ENCODE data around the gene CCDC15.

CCDC15 gene

DNA sequence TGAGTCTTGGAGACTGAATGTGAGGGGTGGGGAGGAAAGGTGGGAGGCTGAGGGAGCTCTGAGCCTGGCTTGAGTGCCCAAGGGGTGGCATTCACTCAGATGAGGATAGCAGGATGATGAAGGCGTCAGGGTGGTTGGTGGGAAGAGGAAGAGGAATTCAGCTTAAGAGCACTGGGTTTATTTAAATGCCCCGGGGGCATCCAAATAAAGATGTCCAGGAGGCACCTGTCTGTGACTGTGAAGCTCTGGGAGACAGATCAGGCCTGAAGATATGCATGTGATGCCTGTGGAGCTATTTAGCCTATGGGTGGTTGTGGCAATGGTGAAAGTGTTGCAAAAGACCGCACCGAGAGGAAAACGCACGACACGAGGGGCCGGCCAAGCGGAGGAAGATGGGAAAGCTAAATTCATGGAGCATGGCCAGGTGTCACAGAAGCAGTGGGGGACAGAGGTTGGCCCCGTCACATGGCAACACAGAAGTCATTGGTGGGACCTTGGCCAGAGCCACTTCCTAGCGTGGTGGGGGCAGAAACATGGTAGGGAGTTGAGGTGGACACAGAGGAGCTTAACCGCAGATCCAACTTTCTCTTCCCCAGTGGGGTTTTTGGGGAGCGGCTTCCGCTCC, 124.6 kb downstream of the CCDC15 start:
- TF ChIP-seq GLIS3 (CRISPR knock-in tag; IDR thresholded peaks at IDR 0.05) (no peak), ZFP30 (CRISPR knock-in tag; IDR thresholded peaks at IDR 0.05) (no peak), ZC3H10 (CRISPR knock-in tag; IDR thresholded peaks at IDR 0.05) (no peak), ZFP3 (CRISPR knock-in tag; IDR thresholded peaks at IDR 0.05) (no peak), POU6F1 (CRISPR knock-in tag; IDR thresholded peaks at IDR 0.05; ENCODE audit: borderline replicate concordance, low read depth) (no peak), RARB (CRISPR knock-in tag; IDR thresholded peaks at IDR 0.05) (no peak), ZNF565 (CRISPR knock-in tag; conservative IDR thresholded peaks at IDR 0.05; ENCODE audit: low read depth) (no peak), ZNF70 (CRISPR knock-in tag; IDR thresholded peaks at IDR 0.05) (no peak), ARNTL (CRISPR knock-in tag; IDR thresholded peaks at IDR 0.05; ENCODE audit: borderline replicate concordance, low read depth) (no peak)
- TF ChIP-seq, protein P1, sequence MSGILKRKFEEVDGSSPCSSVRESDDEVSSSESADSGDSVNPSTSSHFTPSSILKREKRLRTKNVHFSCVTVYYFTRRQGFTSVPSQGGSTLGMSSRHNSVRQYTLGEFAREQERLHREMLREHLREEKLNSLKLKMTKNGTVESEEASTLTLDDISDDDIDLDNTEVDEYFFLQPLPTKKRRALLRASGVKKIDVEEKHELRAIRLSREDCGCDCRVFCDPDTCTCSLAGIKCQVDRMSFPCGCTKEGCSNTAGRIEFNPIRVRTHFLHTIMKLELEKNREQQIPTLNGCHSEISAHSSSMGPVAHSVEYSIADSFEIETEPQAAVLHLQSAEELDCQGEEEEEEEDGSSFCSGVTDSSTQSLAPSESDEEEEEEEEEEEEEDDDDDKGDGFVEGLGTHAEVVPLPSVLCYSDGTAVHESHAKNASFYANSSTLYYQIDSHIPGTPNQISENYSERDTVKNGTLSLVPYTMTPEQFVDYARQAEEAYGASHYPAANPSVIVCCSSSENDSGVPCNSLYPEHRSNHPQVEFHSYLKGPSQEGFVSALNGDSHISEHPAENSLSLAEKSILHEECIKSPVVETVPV (CRISPR knock-in tag; IDR thresholded peaks at IDR 0.05): no peak

DNA sequence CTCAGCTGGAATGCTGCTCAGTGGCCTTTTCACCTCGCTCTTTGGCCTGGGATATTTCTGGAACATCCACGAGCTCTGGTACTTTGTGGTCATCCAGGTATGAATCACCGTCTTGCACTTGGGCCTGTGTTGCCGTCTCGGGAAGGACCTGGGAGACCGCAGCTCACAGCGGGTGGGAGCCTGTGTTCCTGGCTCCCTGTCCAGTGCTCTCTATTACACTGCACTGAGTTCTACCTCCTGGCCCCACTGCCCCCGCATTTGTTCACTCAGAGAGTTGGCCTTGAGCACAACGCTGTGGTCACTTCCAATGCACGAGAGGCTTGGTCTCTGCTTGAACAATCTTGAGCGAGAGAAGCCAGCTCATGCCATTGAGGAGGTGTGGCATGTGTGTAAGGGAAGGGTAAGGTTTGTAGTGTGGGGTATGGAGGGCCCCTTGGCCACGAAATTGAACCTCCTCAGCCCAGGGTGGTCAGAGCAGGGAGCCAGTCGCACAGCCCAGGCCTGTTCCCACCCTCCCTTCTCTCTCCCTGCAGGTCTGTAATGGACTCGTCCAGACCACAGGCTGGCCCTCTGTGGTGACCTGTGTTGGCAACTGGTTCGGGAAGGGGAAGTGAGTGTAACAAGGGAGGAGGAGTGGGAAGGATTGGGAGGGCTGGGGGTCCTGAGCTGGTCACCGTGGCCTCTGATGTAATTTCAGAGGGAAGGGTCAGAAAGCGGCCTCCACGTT, 125.3 kb downstream of the CCDC15 start:
- no peak for ATAC-seq

More for the DNA sequence above, 124.6 kb downstream of the CCDC15 start:
- ATAC-seq: no peak

DNA sequence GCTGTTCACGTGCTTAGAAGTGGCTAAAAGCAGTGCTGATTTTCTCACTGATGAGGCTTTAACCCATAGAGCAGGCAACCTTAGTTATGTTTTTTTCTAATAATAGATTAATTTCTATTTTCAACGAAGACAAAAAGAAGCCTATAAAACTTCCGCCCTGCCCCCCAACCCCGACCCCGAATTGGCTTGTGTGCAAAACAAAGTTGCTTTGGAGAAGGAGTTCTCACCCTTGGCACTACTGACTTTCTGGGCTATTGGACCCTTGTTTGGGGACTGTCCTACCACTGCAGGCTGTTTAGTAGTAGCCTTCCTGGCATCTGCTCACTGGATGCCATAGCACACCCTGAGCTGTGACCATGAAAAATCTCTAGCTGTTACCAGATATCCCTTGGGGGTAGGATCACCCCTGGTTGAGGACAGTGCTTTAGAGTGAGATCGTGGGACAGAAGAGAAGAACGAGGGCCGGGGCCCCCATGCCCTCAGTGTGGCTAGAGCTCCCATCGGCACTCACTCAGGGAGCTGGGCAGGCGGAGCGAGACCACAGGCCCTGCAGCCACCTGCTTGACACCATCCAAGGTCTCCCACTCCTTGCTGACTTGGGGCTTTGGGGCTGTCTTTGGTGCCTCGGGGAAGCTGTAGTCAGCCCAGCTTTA, 126.0 kb downstream of the CCDC15 start:
- ATAC-seq: no peak
- TF ChIP-seq ISL1 (CRISPR knock-in tag; IDR thresholded peaks at IDR 0.05) (no peak), ZNF70 (CRISPR knock-in tag; IDR thresholded peaks at IDR 0.05) (no peak), PPARA (CRISPR knock-in tag; IDR thresholded peaks at IDR 0.05; ENCODE audit: borderline replicate concordance) (no peak), SNAI2 (CRISPR knock-in tag; IDR thresholded peaks at IDR 0.05) (no peak), RARB (CRISPR knock-in tag; IDR thresholded peaks at IDR 0.05) (no peak), POU6F1 (CRISPR knock-in tag; IDR thresholded peaks at IDR 0.05; ENCODE audit: borderline replicate concordance, low read depth) (no peak), ESRRG (CRISPR knock-in tag; IDR thresholded peaks at IDR 0.05) (no peak), ZNF8 (CRISPR knock-in tag; IDR thresholded peaks at IDR 0.05) (no peak), GLIS3 (CRISPR knock-in tag; IDR thresholded peaks at IDR 0.05) (no peak), OSR1 (CRISPR knock-in tag; IDR thresholded peaks at IDR 0.05) (no peak), ZNF565 (CRISPR knock-in tag; conservative IDR thresholded peaks at IDR 0.05; ENCODE audit: low read depth) (no peak)
- TF ChIP-seq, protein P2, sequence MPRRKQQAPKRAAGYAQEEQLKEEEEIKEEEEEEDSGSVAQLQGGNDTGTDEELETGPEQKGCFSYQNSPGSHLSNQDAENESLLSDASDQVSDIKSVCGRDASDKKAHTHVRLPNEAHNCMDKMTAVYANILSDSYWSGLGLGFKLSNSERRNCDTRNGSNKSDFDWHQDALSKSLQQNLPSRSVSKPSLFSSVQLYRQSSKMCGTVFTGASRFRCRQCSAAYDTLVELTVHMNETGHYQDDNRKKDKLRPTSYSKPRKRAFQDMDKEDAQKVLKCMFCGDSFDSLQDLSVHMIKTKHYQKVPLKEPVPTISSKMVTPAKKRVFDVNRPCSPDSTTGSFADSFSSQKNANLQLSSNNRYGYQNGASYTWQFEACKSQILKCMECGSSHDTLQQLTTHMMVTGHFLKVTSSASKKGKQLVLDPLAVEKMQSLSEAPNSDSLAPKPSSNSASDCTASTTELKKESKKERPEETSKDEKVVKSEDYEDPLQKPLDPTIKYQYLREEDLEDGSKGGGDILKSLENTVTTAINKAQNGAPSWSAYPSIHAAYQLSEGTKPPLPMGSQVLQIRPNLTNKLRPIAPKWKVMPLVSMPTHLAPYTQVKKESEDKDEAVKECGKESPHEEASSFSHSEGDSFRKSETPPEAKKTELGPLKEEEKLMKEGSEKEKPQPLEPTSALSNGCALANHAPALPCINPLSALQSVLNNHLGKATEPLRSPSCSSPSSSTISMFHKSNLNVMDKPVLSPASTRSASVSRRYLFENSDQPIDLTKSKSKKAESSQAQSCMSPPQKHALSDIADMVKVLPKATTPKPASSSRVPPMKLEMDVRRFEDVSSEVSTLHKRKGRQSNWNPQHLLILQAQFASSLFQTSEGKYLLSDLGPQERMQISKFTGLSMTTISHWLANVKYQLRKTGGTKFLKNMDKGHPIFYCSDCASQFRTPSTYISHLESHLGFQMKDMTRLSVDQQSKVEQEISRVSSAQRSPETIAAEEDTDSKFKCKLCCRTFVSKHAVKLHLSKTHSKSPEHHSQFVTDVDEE (CRISPR knock-in tag; IDR thresholded peaks at IDR 0.05): no peak
- TF ChIP-seq, protein P3, sequence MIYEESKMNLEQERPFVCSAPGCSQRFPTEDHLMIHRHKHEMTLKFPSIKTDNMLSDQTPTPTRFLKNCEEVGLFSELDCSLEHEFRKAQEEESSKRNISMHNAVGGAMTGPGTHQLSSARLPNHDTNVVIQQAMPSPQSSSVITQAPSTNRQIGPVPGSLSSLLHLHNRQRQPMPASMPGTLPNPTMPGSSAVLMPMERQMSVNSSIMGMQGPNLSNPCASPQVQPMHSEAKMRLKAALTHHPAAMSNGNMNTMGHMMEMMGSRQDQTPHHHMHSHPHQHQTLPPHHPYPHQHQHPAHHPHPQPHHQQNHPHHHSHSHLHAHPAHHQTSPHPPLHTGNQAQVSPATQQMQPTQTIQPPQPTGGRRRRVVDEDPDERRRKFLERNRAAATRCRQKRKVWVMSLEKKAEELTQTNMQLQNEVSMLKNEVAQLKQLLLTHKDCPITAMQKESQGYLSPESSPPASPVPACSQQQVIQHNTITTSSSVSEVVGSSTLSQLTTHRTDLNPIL (CRISPR knock-in tag; IDR thresholded peaks at IDR 0.05; ENCODE audit: low read depth): no peak
- TF ChIP-seq, protein P1 (CRISPR knock-in tag; IDR thresholded peaks at IDR 0.05): no peak

More for the DNA sequence above, 125.3 kb downstream of the CCDC15 start:
- TF ChIP-seq PPARA (CRISPR knock-in tag; IDR thresholded peaks at IDR 0.05; ENCODE audit: borderline replicate concordance) (no peak), ZFP3 (CRISPR knock-in tag; IDR thresholded peaks at IDR 0.05) (no peak), SNAI2 (CRISPR knock-in tag; IDR thresholded peaks at IDR 0.05) (no peak), CSDC2 (CRISPR knock-in tag; IDR thresholded peaks at IDR 0.05) (no peak), ZNF565 (CRISPR knock-in tag; conservative IDR thresholded peaks at IDR 0.05; ENCODE audit: low read depth) (no peak)

Data from SK-N-SH treated with all-trans-retinoic acid at 6 μM for 48 hours (cell line).